ENCODE measurements around the gene CD99L2.

Gene CD99L2

DNA sequence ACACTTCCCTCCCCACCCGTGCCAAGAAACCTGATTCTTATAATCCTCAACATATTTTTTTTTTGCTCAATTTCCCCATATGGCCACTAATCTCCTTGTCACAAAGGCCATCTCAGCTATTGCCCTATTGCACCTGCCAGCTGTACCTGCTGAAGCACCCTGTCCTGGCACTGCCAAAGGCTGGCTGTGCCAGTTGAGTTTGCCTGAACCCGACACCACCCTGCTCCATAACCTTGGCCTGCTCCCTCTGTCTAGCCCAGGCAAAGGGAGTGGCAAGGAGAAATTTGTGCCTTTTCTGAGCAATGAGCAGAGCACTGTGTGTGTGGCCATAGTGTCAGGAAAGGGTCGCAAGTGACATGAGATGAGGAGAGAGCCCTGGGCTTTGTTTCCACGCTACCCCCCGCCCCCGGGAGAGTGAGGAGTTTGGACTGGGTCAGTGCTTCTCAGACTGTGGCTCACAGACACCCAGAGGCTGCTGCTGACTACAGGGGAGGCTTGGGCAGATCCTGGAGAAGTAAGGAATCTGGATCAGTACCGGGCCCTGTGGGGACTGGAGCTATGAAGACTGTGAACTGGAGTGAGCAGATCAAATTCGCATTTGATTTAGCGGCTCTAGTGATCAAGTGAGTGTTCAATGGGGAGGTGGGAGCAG is 42.5 kb upstream of the CD99L2 start:
- H3K79me2 ChIP-seq, result no peaks in the 10 kb centered on the region
- H3K9ac ChIP-seq, result no peak overlapping the region

GRCh38 chrX:150936556-150936955 is 38.1 kb upstream of the CD99L2 start:
- Histone ChIP-seq H3K4me2 (ENCODE audit: low read length) (no peak overlapping the region), H3K9me3 (ENCODE audit: control insufficient read depth, low read length) (no peaks in the 10 kb centered on the region), H3K9ac (no peak overlapping the region), H3K4me3 (ENCODE audit: low read depth, low read length) (no peak overlapping the region), H3K27me3 (ENCODE audit: control insufficient read depth, insufficient read depth, low read length) (no peaks in the 10 kb centered on the region), H3K79me2 (no peaks in the 10 kb centered on the region), H3K36me3 (ENCODE audit: control insufficient read depth, insufficient read depth, low read length) (no peaks in the 10 kb centered on the region), H2AFZ (no peak overlapping the region), H3K4me1 (no peaks in the 10 kb centered on the region), H3K27ac (no peak overlapping the region)
- TF ChIP-seq, protein P1, sequence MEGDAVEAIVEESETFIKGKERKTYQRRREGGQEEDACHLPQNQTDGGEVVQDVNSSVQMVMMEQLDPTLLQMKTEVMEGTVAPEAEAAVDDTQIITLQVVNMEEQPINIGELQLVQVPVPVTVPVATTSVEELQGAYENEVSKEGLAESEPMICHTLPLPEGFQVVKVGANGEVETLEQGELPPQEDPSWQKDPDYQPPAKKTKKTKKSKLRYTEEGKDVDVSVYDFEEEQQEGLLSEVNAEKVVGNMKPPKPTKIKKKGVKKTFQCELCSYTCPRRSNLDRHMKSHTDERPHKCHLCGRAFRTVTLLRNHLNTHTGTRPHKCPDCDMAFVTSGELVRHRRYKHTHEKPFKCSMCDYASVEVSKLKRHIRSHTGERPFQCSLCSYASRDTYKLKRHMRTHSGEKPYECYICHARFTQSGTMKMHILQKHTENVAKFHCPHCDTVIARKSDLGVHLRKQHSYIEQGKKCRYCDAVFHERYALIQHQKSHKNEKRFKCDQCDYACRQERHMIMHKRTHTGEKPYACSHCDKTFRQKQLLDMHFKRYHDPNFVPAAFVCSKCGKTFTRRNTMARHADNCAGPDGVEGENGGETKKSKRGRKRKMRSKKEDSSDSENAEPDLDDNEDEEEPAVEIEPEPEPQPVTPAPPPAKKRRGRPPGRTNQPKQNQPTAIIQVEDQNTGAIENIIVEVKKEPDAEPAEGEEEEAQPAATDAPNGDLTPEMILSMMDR (IDR thresholded peaks at IDR 0.05), result no peak

More for the DNA sequence above, 42.5 kb upstream of the CD99L2 start:
- TF ChIP-seq, protein P1 (IDR thresholded peaks at IDR 0.05), result no peak
- Histone ChIP-seq H3K27me3 (ENCODE audit: control insufficient read depth, insufficient read depth, low read length) (no peaks in the 10 kb centered on the region), H3K36me3 (ENCODE audit: control insufficient read depth, insufficient read depth, low read length) (no peaks in the 10 kb centered on the region), H3K4me1 (no peaks in the 10 kb centered on the region), H3K4me2 (ENCODE audit: low read length) (no peak overlapping the region), H3K4me3 (ENCODE audit: low read depth, low read length) (no peak overlapping the region), H2AFZ (peak overlapping the region; percentile 50), H3K9me3 (ENCODE audit: control insufficient read depth, low read length) (no peaks in the 10 kb centered on the region), H3K27ac (no peak overlapping the region)

DNA sequence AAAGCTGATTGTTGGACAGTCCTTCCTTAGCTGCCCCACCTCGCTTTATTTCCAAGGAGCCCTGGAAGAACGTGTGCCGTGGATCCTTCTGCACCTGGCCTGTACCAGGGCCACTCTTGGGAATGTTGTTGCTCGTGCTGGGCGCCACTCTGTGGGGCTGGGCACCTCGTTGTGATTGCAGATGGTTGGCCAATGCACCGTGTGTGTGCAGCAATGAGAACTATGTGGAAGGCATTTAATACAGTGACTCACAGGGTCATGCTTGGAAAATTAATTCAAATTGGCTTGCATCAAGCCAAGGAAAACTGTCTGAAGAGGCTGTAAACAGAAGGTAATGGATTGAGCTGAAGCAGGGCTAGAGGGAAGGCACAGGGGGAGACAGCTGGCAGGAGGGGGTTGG is 37.0 kb upstream of the CD99L2 start:
- TF ChIP-seq, protein P1 (IDR thresholded peaks at IDR 0.05), result no peak
- Histone ChIP-seq H3K9me3 (ENCODE audit: control insufficient read depth, low read length) (no peaks in the 10 kb centered on the region), H3K27ac (no peak overlapping the region), H3K9ac (no peak overlapping the region), H3K4me1 (no peaks in the 10 kb centered on the region), H3K4me3 (ENCODE audit: low read depth, low read length) (no peak overlapping the region), H3K4me2 (ENCODE audit: low read length) (no peak overlapping the region), H3K27me3 (ENCODE audit: control insufficient read depth, insufficient read depth, low read length) (no peaks in the 10 kb centered on the region), H3K79me2 (no peaks in the 10 kb centered on the region), H3K36me3 (ENCODE audit: control insufficient read depth, insufficient read depth, low read length) (no peaks in the 10 kb centered on the region), H2AFZ (no peak overlapping the region)

DNA sequence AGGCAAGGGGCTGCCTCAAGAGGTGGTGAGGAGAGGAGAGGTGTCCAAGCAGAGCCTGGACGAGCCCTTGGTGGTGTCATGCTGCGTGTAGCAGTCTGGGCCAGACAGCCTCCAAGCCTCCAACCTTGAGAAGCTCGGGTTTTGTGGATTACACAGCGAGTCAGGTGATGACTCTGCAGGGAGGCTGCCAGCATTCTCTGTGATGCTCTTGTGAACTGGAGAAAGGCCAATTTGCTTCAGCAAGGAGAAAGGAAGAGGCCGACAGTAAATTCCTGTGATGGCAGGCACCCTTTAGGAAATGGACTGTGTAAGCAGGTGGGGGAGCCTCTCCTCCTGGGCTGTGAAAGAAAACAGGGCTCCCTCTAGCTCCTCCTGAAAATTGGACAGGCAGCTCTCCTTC is 36.0 kb upstream of the CD99L2 start:
- Histone ChIP-seq H3K9ac (no peak overlapping the region), H2AFZ (peak overlapping the region; percentile 61), H3K79me2 (no peaks in the 10 kb centered on the region), H3K36me3 (ENCODE audit: control insufficient read depth, insufficient read depth, low read length) (no peaks in the 10 kb centered on the region), H3K9me3 (ENCODE audit: control insufficient read depth, low read length) (no peaks in the 10 kb centered on the region), H3K4me3 (ENCODE audit: low read depth, low read length) (no peak overlapping the region), H3K4me1 (no peaks in the 10 kb centered on the region), H3K27me3 (ENCODE audit: control insufficient read depth, insufficient read depth, low read length) (no peaks in the 10 kb centered on the region), H3K4me2 (ENCODE audit: low read length) (no peak overlapping the region), H3K27ac (no peak overlapping the region)
- TF ChIP-seq, protein P1 (IDR thresholded peaks at IDR 0.05), result no peak

- no peaks in the 10 kb centered on the region for H3K4me1 ChIP-seq
- TF ChIP-seq, protein P1 (IDR thresholded peaks at IDR 0.05), result no peak
- no peak overlapping the region for H3K9ac ChIP-seq
- H3K9me3 ChIP-seq (ENCODE audit: control insufficient read depth, low read length), result no peaks in the 10 kb centered on the region
- H3K27ac ChIP-seq, result no peak overlapping the region
- H3K27me3 ChIP-seq (ENCODE audit: control insufficient read depth, insufficient read depth, low read length), result no peaks in the 10 kb centered on the region
- H3K4me2 ChIP-seq (ENCODE audit: low read length), result no peak overlapping the region
- H3K4me3 ChIP-seq (ENCODE audit: low read depth, low read length), result no peak overlapping the region
- H2AFZ ChIP-seq, result peak overlapping the region; percentile 61
- H3K79me2 ChIP-seq, result no peaks in the 10 kb centered on the region
- no peaks in the 10 kb centered on the region for H3K36me3 ChIP-seq (ENCODE audit: control insufficient read depth, insufficient read depth, low read length)
Observed at GRCh38 chrX:150933945-150934350, 35.5 kb upstream of the CD99L2 start.
